ENCODE measurements around the gene ITGAL. TPM values are rescaled to one million over a fixed set of nuclear protein-coding genes. Genes with fewer than 3 reads are reported as not detected.
A peak's percentile ranks its signal among the peaks of the same experiment; 100 is the strongest.

ITGAL gene
- total and polyA plus RNA-seq, 2 of the 13 experiments (the other 11 are each of a cell fraction or from before 2014, with no cell fraction given), result 0.86 to 1.2 TPM

DNA sequence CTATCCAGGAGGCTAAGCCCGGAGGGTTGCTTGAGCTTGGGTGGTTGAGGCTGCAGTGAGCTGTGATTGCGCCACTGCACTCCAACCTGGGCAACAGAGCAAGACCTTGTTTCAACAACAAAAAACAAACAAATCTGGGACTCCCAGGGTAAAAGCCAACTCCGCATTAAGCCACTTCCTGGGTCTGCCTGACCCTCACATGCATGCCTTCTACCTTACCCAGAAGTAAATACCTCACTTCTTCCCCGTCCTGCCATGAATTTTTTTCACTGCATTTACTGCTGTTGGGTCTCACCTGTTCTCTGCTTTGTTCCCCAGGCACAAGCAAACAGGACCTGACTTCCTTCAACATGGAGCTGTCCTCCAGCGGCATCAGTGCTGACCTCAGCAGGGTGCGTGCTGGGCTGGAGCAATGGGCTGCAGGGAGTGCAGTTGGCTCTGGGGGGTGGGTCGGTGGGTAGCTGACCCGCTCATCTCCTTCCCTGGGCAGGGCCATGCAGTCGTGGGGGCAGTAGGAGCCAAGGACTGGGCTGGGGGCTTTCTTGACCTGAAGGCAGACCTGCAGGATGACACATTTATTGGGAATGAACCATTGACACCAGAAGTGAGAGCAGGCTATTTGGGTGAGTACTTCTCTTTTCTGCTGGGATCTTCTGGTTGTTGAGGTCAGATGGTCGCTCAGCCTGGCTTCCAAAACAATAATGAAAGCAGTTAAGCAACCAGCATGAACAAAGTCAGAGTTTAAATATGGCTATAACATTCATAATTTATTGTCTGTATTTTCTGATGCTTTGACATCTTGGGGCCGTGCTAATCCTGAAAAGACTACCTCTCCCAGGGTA lies 16.4 kb downstream of the ITGAL start (continued):
- TF ChIP-seq, protein P1, sequence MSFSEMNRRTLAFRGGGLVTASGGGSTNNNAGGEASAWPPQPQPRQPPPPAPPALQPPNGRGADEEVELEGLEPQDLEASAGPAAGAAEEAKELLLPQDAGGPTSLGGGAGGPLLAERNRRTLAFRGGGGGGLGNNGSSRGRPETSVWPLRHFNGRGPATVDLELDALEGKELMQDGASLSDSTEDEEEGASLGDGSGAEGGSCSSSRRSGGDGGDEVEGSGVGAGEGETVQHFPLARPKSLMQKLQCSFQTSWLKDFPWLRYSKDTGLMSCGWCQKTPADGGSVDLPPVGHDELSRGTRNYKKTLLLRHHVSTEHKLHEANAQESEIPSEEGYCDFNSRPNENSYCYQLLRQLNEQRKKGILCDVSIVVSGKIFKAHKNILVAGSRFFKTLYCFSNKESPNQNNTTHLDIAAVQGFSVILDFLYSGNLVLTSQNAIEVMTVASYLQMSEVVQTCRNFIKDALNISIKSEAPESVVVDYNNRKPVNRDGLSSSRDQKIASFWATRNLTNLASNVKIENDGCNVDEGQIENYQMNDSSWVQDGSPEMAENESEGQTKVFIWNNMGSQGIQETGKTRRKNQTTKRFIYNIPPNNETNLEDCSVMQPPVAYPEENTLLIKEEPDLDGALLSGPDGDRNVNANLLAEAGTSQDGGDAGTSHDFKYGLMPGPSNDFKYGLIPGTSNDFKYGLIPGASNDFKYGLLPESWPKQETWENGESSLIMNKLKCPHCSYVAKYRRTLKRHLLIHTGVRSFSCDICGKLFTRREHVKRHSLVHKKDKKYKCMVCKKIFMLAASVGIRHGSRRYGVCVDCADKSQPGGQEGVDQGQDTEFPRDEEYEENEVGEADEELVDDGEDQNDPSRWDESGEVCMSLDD (CRISPR knock-in tag; IDR thresholded peaks at IDR 0.05; ENCODE audit: borderline replicate concordance), result no peak
- TF ChIP-seq, protein P2, sequence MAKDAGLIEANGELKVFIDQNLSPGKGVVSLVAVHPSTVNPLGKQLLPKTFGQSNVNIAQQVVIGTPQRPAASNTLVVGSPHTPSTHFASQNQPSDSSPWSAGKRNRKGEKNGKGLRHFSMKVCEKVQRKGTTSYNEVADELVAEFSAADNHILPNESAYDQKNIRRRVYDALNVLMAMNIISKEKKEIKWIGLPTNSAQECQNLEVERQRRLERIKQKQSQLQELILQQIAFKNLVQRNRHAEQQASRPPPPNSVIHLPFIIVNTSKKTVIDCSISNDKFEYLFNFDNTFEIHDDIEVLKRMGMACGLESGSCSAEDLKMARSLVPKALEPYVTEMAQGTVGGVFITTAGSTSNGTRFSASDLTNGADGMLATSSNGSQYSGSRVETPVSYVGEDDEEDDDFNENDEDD (CRISPR knock-in tag; IDR thresholded peaks at IDR 0.05; ENCODE audit: borderline replicate concordance), result peak; percentile 33; the same call in 1 of the 2 replicates
- TF ChIP-seq IKZF4 (CRISPR knock-in tag; IDR thresholded peaks at IDR 0.05; ENCODE audit: borderline replicate concordance, low read depth, not compliant biosample characterization), result no peak
- TF ChIP-seq ZNF713 (CRISPR knock-in tag; IDR thresholded peaks at IDR 0.05), result no peak
- peak; percentile 51; the same call in 1 of the 2 replicates for TF ChIP-seq FOSL2 (CRISPR knock-in tag; IDR thresholded peaks at IDR 0.05)
- TF ChIP-seq ZNF674 (CRISPR knock-in tag; IDR thresholded peaks at IDR 0.05; ENCODE audit: low read depth), result no peak
- no peak for TF ChIP-seq ZNF530 (CRISPR knock-in tag; IDR thresholded peaks at IDR 0.05; ENCODE audit: low read depth)
- TF ChIP-seq, protein P3, sequence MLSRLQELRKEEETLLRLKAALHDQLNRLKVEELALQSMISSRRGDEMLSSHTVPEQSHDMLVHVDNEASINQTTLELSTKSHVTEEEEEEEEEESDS (CRISPR knock-in tag; IDR thresholded peaks at IDR 0.05; ENCODE audit: borderline replicate concordance), result no peak
- no peak for TF ChIP-seq ZZZ3 (CRISPR knock-in tag; IDR thresholded peaks at IDR 0.05; ENCODE audit: borderline replicate concordance)
- peak; percentile 81 for TF ChIP-seq HOXA3 (CRISPR knock-in tag; IDR thresholded peaks at IDR 0.05)
- TF ChIP-seq, protein P4, sequence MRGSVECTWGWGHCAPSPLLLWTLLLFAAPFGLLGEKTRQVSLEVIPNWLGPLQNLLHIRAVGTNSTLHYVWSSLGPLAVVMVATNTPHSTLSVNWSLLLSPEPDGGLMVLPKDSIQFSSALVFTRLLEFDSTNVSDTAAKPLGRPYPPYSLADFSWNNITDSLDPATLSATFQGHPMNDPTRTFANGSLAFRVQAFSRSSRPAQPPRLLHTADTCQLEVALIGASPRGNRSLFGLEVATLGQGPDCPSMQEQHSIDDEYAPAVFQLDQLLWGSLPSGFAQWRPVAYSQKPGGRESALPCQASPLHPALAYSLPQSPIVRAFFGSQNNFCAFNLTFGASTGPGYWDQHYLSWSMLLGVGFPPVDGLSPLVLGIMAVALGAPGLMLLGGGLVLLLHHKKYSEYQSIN (CRISPR knock-in tag; IDR thresholded peaks at IDR 0.05; ENCODE audit: borderline replicate concordance), result no peak
- no peak for TF ChIP-seq ZNF670 (CRISPR knock-in tag; IDR thresholded peaks at IDR 0.05; ENCODE audit: borderline replicate concordance)
- TF ChIP-seq ZBTB7A (CRISPR knock-in tag; IDR thresholded peaks at IDR 0.05), result no peak; the same call in 1 of the 2 replicates
- TF ChIP-seq EED (CRISPR knock-in tag; IDR thresholded peaks at IDR 0.05), result no peak; the same call in 1 of the 2 replicates
- peak; percentile 85; the same call in 1 of the 2 replicates for TF ChIP-seq HMG20B (CRISPR knock-in tag; conservative IDR thresholded peaks at IDR 0.05)
- TF ChIP-seq, protein P5, sequence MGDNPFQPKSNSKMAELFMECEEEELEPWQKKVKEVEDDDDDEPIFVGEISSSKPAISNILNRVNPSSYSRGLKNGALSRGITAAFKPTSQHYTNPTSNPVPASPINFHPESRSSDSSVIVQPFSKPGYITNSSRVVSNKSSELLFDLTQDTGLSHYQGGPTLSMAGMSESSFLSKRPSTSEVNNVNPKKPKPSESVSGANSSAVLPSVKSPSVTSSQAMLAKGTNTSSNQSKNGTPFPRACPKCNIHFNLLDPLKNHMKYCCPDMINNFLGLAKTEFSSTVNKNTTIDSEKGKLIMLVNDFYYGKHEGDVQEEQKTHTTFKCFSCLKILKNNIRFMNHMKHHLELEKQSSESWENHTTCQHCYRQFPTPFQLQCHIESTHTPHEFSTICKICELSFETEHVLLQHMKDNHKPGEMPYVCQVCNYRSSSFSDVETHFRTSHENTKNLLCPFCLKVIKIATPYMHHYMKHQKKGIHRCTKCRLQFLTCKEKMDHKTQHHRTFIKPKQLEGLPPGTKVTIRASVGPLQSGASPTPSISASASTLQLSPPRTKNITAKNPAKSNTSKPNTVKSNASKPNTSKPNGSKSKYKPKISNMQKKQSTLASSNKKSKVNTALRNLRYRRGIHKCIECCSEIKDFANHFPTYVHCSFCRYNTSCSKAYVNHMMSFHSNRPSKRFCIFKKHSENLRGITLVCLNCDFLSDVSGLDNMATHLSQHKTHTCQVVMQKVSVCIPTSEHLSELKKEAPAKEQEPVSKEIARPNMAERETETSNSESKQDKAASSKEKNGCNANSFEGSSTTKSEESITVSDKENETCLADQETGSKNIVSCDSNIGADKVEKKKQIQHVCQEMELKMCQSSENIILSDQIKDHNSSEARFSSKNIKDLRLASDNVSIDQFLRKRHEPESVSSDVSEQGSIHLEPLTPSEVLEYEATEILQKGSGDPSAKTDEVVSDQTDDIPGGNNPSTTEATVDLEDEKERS (CRISPR knock-in tag; IDR thresholded peaks at IDR 0.05), result peak; percentile 96
